T-helper 2 cell (primary cell): ENCODE measurements around the gene FCAMR.

ENCODE experiments used
- DNase-seq, 5 experiments: peaks; one replicate each; pipeline versions ENCODE4 v3.0.0 to v3.0.0-alpha.2; 2012 to 2022

FCAMR gene

DNA sequence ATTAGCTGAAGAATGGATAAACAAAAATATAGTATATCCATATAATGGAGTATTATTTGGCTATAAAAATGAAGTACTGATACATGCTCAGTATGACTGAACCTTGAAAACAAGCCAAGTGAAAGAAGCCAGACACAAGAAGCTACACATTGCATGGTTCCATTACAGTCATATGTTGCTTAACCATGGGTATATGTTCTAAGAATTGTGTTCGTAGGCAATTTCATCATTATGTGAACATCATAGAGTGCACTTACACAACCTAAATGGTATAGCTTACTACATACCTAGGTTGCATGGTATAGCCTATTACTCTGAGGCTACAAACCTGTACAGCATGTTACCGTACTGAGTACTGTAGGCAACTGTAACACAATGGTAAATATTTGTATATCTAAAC lies 28.6 kb upstream of the FCAMR start:
- no peak for DNase-seq

DNA sequence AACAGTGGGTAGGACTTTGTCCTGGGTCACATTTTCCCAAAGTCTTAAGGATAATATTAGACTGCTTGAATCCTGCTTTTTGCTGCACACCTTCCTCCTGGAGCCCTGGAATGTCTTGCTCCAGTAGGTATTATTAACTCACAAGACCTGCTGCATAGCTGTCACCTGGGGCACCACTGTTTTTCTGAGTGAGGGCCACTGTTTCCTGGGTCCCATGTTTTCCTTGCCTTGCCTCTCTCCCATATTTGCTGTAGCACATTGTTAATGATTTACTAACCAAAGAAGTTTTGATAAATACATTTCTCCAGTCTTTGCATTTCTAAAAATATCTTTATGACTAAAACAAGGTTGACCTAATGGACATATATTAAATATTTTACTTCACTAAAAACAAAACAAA lies 22.5 kb upstream of the FCAMR start:
- DNase-seq: no peak

DNA sequence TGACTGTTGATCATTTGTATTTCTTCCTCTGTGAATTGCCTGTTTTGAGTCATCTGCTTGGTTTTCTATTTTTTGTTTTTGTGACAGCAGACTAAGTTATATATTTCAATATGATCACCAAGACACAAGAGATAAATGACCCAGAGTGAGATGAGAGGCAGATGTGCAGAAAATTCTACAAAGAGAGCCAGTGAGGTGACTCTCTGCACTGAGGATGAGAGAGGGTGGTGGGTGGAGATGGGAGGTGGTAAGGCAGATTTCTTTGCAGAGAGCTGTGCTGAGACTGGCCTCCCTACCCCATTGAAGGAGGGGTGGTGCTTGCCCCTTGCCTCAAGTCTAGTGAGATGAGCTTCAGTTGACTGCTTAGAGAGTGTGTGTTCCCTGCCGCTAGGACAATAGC lies 17.6 kb upstream of the FCAMR start:
- DNase-seq: peak in 1 of 5 experiments; percentile 13

- DNase-seq: no peak
Observed at GRCh38 chr1:206986885-206987284, 16.6 kb upstream of the FCAMR start.

DNA sequence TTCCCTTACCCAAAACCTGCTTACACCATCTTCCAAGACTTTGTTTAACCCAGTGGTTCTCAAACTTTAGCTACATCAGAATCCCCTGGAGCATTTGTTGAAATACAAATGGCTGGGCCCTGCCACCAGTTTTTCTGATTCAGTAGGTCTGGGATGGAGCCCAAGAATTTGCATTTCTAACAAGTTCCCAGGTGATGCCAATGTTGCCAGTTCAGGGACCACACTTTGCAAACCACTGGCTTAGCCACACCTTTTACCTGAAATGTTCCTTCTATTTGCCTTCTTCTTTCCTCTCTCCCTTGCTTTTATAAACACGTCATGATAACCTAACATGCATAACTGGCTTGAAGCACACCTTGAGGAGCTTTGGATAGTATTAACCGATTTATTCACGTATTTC lies 16.1 kb upstream of the FCAMR start:
- no peak for DNase-seq

DNA sequence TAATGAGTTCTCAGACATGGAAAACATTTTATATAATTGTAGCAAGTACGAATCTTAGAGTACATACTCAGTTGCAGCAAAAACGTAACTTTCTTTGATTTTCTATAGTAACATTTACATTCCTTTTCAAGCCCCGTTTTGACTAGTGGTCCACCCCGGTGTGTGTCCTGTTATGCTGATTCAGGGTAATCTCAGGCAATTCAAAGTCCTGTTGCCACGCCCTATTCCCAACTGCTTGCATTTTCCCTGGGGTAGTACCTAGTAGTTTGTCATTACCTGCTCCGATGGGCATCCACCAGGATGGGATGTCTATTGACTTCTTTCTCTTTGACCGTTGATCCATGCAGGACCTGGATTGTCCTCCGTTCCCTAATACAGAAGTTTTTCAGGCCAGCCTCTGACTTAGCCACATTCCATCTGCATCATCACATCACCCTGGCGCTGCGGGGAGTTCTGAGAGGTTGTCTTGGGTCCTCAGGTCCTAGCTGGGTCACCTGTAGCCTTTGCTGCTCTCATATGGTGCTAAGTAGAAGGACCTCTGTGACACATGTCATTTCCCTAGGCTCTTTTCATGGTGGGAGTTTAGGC lies 15.0 kb upstream of the FCAMR start:
- DNase-seq: no peak

DNA sequence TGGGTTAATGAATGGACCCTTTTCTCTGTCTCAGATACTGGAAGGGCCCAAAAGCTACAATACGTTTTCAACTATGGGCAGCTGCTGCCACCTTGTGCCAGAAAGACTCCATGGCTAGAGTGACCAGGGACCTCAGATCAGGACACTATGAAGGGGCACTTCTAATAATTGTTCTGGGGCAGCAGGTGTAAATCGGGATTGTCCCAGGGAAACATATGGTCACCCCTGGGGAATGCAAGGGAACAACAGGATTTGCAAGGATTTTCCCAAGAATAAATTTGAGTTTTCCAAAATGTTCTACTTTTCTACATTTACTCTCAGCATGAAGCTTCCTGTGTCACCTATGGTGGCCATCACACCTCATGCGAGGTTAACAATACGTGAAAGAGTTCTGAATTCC lies 12.0 kb upstream of the FCAMR start:
- peak in 4 of 5 experiments; percentile 24 to 43 (median 33) for DNase-seq

DNA sequence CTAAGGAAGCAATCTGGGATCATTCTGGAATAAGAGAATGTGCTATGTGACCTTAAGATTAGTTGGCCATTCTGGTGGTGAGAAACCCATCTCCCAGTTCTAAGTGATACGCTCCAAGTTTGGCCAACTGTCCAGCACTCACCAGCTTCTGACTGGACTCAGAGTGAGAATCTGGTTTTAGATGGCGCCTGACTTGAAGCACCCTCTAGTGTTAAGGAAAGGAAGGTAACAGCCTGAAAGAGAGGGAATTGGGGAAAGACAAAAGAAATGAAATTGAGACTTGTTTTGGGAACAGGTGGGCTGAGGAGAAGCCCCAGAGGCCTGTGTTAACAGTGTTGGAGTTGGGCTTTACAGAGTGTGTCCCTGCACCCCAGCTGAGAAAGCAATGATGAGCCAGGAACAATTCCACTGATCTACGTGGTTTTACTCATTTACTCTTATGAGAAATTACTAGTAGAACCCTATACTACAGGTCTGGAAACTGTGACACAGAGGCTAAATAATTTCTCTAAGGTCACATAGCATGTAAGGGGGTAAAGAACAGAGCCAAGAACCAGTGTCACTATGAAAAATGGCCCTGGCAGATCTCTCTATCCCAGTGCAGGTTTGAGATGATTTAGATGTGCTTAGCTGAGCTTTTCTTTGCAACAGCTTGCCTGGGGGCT lies 9.3 kb upstream of the FCAMR start:
- DNase-seq: no peak

- no peak for DNase-seq
Observed at GRCh38 chr1:206978259-206978658, 8.0 kb upstream of the FCAMR start.

DNA sequence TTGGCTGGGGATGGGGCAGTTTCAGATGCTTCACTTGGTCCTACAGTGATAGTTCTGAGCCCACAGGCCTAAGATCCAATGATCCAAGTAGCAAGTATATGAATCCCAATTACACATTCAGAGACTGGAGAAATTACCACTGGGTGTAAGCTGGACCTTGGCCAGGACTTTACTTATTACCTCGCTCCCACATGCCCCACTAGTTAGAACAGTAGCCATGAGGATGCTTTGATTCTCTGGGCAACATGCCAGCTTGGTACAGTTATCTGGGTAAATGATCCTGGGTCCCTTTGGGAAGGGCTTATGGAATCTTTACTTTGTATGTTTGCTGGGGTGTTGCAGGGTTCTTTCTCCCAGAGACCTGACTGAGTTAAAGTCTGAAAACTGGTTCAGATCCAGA lies 5.0 kb upstream of the FCAMR start:
- DNase-seq: no peak

DNA sequence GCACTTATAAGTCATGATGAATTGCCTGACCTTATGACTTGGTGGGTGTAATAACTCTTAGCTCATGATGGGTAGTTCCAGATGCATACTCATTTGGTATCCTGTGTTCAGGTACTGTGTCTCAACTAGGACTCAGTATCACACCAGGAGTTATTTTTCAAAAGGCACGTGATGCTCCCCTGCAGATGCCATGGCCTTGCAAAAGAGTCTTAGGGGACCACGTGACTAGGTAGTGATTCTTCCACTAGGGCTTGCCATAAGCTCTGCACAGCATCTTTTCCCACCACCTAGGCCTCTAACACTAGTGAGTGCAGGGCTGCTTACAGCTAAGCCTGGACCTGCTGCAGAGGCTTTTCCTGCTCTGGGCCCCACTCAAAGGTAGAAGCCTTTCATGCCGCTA lies 3.9 kb upstream of the FCAMR start:
- DNase-seq: no peak

GRCh38 chr1:206972728-206973127 lies 2.5 kb upstream of the FCAMR start:
- no peak for DNase-seq

- no peak for DNase-seq
Observed at GRCh38 chr1:206971029-206971655, 882 bp upstream of the FCAMR start.

DNA sequence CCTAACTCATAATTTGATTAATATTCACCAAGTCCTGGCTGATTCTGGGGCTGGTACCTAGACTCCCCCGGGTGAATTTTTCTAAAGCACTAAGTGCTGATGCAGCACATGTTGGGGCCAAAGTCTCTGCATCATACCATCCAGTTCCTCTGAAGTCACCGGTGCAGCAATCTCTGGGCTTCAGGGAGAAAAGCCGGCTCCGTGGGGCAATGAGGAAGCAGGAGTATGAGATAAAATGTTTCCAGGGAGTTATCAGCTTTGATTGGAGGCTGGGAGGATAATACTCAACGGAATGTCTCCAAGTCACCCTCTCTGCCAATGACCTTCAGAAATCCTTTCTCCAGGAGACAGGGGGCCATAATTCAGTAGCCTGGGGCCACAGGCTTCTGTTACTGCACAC lies 1.2 kb downstream of the FCAMR start:
- DNase-seq: no peak

DNA sequence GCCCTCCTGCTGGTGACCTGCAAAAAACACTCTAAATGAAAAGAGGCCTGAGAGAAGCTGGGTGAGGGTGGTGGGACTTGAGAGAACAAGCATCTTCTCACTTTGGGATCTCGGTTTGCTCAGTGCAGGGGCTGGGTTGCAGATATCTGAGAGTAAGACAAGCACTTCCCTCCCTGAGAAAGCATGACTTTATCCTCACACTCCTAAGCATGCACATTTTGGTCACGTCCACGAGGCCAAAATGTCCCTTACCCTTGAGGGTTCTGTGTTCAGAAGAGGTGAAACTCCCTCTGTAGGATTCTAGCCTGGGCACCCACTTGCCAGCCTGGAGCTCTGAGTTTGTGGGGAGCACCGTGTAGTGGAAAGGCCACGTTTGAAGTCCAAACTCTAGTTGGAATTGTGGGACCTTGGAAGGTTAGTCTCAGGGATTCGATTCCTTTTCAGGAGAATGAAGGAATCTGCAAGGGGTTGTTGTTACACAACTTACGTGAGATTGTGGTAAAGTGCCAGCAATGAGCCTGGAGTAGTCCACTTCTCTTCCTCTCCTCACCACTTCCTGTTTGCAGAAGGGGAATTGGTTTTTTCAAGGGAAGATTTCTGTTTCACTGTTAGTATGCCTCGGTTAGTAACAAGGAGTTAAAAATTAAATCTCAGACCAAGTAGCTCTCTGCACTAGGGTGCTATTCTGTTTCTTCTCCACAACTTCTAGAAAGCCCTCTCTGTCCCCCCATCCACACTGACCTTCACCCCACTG lies 3.0 kb downstream of the FCAMR start:
- peak in 1 of 5 experiments; percentile 52 for DNase-seq

DNA sequence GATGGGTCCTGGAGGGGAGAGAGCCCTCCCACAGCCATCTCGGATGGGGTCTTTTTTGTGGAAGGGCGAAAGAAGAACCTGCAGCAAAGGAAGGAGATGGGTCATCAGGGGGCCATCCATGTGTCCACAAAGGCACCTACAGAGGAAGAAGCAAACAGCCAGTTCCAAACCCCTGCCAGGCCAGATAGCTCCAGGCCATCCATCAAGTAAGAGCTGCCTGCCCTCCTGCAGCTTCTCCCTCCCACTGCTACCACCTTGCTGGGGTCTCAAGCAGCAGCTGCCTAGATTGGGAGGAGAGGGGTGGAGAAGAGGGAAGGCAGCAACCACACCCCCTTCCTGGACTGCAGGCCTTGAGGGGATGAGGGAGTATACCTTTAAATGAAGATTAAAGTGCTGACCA lies 4.5 kb downstream of the FCAMR start:
- DNase-seq: no peak

GRCh38 chr1:206963740-206964139 lies 6.5 kb downstream of the FCAMR start:
- no peak for DNase-seq

GRCh38 chr1:206963119-206963712 lies 7.0 kb downstream of the FCAMR start:
- DNase-seq: no peak

GRCh38 chr1:206962272-206962671 lies 8.0 kb downstream of the FCAMR start:
- peak in 1 of 5 experiments; percentile 45 for DNase-seq

- DNase-seq: no peak
Observed at GRCh38 chr1:206961668-206962067, 8.6 kb downstream of the FCAMR start.

DNA sequence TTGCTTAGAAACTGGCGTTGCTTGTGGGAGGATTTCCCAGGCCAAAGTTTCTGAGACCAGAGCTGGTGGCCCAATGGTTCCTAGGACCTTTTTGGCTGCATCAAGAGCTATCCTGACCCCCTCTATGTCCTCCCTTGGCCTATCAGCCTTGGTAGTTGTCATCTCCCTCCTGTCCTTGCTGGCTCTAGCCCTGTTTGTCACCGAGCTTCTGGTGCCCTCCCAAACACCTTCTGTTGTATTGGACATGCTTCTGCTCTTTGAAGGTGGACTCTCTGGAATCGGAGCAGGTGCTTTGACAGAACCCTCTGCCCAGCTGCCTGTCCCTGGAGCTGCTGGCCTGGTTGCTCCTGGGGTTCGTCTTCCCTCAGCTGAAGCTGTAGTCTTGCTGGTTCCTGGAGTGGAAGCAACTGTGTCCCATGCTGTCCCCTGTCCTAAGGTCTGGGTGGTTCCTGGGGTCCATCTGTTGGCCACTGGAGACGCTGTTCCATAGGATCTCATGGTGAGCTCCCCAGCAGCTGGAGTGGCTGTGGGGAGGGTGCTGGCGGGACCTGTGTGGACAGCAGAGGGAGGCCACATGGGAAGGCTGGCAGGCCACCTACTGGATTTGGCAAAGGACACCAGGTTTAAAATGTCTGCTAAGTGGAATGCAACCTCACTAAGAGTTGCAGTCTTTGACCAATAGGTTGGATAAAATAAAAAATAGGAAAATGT lies 9.4 kb downstream of the FCAMR start:
- no peak for DNase-seq

DNA sequence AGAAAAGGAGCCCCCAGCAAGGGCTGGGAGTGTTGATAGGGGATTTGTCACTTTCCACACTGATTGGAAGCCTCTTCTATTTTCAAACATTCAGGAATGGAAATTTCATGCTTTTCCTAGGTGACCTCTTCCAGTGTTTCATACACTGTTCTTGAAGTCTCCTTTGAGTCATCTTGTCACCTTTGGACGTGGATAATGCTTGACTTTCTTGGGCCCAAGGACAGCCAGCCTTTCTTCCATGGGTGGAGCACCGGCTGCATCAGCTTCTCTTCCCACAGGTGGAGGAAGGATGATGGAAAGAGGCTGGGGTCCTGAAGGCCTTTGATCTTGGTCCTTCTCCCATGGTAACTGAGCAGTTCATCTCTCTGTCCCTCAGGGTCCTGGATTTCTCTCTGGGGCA lies 12.1 kb downstream of the FCAMR start:
- no peak for DNase-seq

DNA sequence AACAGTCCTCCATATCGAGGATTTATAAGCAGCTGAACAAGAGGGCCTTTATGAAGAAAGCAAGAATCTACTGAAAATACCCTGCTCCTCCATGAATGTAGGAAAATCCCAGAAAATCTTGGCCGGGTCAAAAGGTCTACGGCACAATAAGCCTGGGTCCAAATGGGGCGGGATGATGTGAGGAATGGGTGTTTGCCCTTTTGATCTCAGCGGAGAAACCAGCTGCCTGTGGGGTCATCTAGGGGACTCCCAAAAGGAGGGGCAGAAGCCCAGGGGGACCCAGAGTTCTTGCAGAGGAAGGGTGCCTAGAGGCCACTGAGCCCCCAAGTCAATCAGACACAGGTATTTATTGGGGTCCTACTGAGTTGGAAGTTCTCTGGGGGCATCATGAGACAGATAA lies 12.6 kb downstream of the FCAMR start:
- no peak for DNase-seq
